GM12873 (cell line): ENCODE measurements around the gene KAZN.

ENCODE experiments used
- TF ChIP-seq, protein P1 (sequence below): IDR thresholded peaks from 2 replicates; pipeline ENCODE4 v1.5.1; 2012; ENCODE audit warnings: low read depth, mild to moderate bottlenecking, moderate library complexity, low read length, control low read depth; ENCODE audit not compliant: insufficient read depth; ENCODE audit errors: missing control alignments

The KAZN gene

DNA sequence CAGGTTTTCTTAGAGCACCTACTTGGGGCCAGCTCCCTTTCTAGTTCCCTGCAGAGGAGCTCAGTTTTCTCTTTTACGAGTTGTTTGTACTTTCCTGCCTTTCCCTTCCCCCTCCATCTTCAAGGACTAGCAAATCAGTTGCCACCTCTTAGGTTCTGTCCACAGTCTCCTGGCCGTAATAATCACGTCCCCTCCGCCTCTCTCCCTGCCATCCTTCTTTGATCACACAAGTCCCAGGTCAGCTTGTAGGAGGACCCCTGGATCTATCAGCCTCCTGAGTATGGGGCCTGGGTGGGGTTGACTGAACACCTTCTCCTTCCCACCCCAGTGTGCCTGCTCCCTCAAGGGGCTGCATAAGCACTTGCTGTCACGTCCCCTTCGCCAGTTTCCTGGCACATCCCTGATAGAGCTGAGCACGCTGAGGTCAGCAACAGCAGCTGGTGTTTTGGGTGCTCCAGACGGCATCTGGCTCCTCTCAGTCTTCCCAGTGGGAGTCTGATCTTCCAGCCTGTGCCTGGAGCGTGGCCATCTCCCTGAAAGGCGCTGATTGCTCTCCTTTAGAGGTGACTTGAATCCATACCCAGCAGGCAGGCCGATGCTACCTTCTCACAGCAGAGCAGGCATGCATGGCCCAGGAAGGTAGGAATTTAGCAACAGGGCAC is 338.9 kb downstream of the KAZN start:
- TF ChIP-seq, protein P1, sequence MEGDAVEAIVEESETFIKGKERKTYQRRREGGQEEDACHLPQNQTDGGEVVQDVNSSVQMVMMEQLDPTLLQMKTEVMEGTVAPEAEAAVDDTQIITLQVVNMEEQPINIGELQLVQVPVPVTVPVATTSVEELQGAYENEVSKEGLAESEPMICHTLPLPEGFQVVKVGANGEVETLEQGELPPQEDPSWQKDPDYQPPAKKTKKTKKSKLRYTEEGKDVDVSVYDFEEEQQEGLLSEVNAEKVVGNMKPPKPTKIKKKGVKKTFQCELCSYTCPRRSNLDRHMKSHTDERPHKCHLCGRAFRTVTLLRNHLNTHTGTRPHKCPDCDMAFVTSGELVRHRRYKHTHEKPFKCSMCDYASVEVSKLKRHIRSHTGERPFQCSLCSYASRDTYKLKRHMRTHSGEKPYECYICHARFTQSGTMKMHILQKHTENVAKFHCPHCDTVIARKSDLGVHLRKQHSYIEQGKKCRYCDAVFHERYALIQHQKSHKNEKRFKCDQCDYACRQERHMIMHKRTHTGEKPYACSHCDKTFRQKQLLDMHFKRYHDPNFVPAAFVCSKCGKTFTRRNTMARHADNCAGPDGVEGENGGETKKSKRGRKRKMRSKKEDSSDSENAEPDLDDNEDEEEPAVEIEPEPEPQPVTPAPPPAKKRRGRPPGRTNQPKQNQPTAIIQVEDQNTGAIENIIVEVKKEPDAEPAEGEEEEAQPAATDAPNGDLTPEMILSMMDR, result no peak

DNA sequence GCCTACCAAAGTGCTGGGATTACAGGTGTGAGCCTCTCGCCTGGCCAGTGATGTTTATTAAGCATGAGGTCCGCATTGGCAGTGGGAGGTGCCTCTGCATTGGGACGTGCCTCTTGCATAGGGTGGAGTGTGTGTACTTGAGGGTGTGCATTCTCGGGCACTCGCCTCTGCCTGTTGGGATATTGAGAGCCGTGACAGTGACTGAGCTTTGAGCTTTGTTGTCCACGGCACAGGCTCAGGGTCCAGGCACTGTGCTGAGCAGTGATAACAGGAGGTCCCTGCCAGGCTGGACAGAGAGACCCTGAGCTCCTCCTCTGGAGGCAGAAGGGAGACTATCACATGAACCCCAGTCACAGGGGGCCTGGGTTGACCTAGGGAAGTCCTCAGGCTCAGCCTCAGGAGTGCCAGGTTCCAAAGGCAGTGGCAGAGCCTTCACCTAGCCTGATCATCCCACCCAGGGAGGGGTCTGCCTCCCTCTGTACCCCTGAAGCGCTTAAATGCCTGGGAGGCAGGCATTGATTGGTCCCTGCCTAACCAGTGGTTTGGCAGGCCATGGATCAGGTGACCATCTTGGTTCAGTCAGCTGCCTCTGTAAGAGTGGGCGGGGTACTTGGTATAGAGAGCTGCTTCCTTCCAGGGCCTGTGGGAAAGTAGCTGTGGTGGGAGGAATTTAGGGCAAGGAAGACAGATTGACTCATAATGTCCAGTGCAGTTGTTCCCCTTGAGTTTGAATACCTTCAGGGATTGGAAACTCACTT is 341.2 kb downstream of the KAZN start:
- TF ChIP-seq, protein P1, result no peak

DNA sequence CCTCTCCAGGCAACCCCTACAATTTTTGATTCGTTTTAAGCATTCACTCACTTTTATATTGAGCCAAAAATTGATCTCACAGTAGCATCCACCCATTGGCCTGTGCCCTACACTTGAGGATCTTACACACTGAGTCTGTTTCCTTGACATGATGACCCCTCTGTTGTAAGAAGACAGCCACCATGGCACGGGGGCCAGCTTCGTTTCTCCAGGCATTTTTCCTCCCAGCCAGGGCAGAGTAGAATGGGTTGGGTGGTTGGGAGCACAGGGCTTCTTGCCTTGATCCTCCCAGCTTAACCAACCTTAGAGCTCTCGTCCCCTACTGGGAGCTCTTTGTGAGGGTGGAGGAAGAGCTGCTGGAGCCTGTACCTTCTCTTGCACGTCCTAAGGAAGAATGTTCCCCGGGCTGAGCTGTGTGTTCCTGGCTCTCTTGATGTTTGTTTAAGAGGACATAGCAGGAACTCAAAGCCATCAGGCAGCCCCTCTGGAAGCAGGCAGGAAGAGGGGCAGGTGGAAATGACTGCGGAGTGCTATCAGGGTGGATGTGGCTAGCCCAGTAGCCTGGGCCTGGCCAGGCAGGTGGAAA is 341.9 kb downstream of the KAZN start:
- TF ChIP-seq, protein P1, result no peak

DNA sequence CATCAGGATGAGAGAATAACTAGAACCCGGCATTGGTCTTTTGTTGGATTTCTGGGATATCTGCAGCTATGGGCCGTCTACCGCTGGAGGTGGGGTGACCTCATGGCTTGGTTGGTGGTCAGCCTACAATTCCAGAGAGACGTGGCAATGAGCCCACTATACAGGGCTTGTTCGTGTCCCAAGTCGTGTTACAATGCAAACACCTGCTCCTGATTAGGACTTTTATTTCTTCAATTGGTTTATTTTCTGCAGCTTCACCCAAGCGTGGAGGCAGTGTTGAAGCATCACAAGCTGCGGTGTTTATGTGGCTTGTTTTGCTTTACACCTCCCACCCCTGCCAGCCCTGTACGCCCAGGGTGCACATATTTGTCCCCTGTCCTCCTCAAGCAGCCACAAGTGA is 343.4 kb downstream of the KAZN start:
- TF ChIP-seq, protein P1, result no peak

DNA sequence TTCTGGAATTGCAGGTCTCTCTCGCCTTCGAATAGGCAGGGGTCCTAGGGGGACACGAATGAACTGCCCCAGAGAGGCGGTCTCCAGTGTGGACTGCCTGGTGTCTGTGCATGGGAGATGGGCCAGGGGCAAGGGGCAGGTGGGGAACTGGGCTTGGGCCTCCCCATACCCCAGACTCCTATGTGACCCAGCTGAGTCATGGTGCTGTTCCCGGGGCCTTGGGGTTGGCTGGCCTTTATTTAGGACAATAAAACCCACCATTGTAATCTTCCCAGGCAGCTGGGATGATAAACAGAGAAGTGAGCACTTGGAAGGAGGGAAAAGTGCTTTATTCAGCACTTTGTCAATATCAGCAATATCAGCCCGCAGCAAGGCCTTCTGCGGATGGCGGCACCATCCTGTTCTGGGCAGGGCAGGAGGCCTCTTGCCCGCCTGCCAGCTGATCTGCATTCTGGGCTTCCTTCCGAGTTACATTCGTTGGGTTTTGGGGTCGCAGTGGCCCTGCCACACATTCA is 346.0 kb downstream of the KAZN start:
- TF ChIP-seq, protein P1, result no peak

DNA sequence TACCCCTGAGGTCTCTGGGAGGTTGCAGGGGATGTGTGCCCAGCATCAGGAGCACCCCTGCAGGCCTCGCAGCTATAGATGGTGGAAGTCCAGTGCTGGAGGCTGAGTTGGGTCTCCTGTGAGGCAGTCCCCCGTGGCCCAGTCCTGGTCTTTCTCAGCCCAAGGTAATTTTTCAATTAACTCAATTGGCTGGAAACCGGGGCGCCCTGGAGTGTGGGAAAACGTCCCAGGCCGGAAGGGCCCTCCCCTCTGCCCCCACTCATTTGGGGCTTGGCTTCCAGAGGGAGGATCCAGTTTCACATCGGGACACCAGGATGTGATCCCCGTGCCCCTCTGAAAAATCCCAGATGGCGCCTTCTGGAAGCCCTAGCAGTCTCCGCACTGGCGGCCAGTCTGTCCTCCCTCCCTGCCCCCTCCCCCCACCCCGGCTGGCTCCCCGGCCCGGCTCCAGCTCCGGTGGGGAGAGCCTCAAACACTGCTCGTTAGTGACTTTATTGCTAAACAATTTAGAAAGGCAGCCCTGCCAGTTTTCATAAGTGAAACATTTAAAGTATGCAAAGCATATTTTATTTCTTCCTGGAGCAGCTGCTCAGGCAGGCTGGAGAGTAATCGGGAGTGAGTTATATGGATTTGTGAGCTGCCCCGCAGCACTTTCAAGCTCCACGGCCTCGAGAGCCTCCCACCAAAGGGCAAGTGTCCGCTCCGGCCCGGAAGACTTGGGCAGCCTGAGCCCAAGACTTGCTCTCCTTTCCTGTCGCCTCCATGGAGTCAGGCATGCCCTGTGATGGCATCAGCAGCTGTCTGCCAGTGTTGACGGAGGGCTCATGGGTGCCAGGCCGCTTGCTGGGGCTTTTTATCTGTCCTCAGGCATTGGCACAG is 346.9 kb downstream of the KAZN start:
- TF ChIP-seq, protein P1, result no peak
